ENCODE measurements around the gene GLT8D1. TPM values are rescaled to one million over a fixed set of nuclear protein-coding genes. Genes with fewer than 3 reads are reported as not detected.
A peak's percentile ranks its signal among the peaks of the same experiment; 100 is the strongest.

Gene GLT8D1
- total and polyA plus RNA-seq, 3 experiments from 2014 or later: 34.9 to 60.0 (median 42.4) TPM

DNA sequence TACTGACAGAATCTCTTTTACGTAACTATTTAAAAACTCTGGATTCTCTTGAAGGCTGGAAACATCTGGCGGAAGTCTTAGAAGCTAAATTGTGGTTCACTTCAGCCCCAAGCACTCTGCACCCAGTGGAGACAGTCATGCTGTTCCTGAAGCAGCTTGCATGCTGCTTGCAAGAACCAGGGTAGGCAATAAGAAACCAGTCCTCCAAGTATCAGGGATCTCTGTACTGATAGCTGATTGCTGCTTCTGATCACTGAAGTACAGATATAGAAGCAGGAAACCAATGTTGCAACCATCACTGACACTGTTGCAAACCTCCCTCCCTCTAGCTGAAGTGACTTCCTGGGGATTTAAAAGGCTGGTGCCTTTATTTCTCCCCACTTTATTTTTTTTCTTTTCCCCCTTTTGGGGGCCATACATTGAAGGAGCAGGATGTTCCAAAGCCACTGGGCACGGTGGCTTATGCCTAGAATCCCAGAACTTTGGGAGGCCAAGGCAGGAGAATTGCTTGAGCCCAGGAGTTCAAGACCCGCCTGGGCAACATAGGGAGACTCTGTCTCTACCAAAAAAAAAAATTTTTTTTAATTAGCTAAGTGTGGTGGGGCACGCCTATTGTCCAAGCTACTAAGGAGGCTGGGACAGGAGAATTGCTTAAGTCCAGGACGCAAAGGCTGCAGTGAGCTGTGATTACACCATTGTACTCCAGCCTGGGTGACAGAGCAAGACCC, 15.6 kb upstream of the GLT8D1 start:
- Mint-ChIP-seq H3K4me1 (peaks cover 18 to 23% (median 22%) of the 10 kb centered on the region in 3 donors), H3K27ac (peak overlapping the region; percentile 27 to 88 (median 73)), H3K9me3 (peaks cover 0 to 8% (median 3%) of the 10 kb centered on the region in 5 donors), H3K27me3 (no peaks in the 10 kb centered on the region), H3K4me3 (peak overlapping the region in 4 of 7 donors; percentile 24 to 53 (median 44)), H3K36me3 (peaks cover 7 to 35% (median 16%) of the 10 kb centered on the region in 3 donors)
- peak in 1 of 5 donors; percentile 41 for DNase-seq
- Histone ChIP-seq H3K27me3 (ENCODE audit: insufficient read depth, low read length, poor library complexity, severe bottlenecking) (no peaks in the 10 kb centered on the region), H3K4me3 (ENCODE audit: low read length) (no peak overlapping the region), H3K4me1 (ENCODE audit: insufficient read depth, low read length) (peaks cover 23% of the 10 kb centered on the region), H3K36me3 (ENCODE audit: insufficient read depth, low read length) (no peaks in the 10 kb centered on the region), H3K27ac (ENCODE audit: low read depth, low read length) (no peak overlapping the region), H3K9me3 (ENCODE audit: low read length) (no peaks in the 10 kb centered on the region)
- CTCF ChIA-PET: no interaction called here
- POLR2A ChIA-PET: no interaction called here

GRCh38 chr3:52719618-52720017, 14.0 kb upstream of the GLT8D1 start:
- CTCF ChIA-PET: no interaction called here
- H3K9me3 Mint-ChIP-seq: peaks cover 0 to 8% (median 3%) of the 10 kb centered on the region in 5 donors

DNA sequence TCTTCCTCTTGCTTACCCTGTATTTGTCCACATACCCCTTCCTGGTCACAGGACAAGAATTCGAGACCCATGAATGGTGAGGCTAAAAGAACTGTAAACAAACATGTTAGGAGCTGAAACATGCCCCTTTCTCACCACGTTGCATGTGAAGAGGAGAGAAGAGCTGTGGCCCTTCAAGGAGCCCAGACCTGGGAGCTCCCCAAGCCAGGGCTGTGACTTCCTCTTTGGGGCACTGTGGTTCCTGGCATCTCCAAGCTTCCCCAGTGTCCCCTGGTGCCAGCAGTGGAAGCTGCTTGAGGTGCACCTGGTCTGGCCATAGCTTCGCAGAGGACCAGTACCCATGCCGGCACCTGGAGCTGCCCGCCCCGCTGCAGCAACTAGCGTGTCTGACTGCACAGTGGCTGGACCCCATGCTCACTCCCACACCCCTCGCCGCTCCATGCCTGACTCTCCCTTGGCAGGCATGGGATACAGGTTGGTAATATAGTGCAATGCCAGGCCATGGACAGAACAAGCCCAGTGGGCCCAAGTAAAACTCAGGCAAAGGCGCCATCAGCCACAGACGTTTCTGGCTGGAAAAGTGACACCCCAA, 10.2 kb upstream of the GLT8D1 start:
- Histone ChIP-seq H3K27ac (ENCODE audit: low read depth, low read length) (no peak overlapping the region), H3K36me3 (ENCODE audit: insufficient read depth, low read length) (no peaks in the 10 kb centered on the region), H3K27me3 (ENCODE audit: insufficient read depth, low read length, poor library complexity, severe bottlenecking) (no peaks in the 10 kb centered on the region), H3K9me3 (ENCODE audit: low read length) (no peaks in the 10 kb centered on the region), H3K4me1 (ENCODE audit: insufficient read depth, low read length) (peaks cover 11% of the 10 kb centered on the region), H3K4me3 (ENCODE audit: low read length) (no peak overlapping the region)
- peaks cover 4 to 37% (median 10%) of the 10 kb centered on the region in 3 donors for H3K36me3 Mint-ChIP-seq
- no peak overlapping the region for H3K4me3 Mint-ChIP-seq
- CTCF ChIA-PET: no interaction called here
- no peak for DNase-seq
- peaks cover 0 to 8% (median 3%) of the 10 kb centered on the region in 5 donors for H3K9me3 Mint-ChIP-seq
- H3K4me1 Mint-ChIP-seq: peaks cover 8 to 13% (median 12%) of the 10 kb centered on the region in 3 donors
- H3K27me3 Mint-ChIP-seq: no peaks in the 10 kb centered on the region
- POLR2A ChIA-PET: no interaction called here
- H3K27ac Mint-ChIP-seq: peak overlapping the region in 1 of 8 donors; percentile 30

More at GRCh38 chr3:52719618-52720017, 14.0 kb upstream of the GLT8D1 start:
- H3K9me3 ChIP-seq (ENCODE audit: low read length): no peaks in the 10 kb centered on the region
- POLR2A ChIA-PET: no interaction called here
- no peaks in the 10 kb centered on the region for H3K36me3 ChIP-seq (ENCODE audit: insufficient read depth, low read length)
- no peak for DNase-seq
- Mint-ChIP-seq H3K4me3 (no peak overlapping the region), H3K27me3 (no peaks in the 10 kb centered on the region), H3K36me3 (peaks cover 7 to 35% (median 16%) of the 10 kb centered on the region in 3 donors), H3K27ac (peak overlapping the region in 1 of 8 donors; percentile 62), H3K4me1 (peaks cover 18 to 23% (median 22%) of the 10 kb centered on the region in 3 donors)
- H3K27me3 ChIP-seq (ENCODE audit: insufficient read depth, low read length, poor library complexity, severe bottlenecking): no peaks in the 10 kb centered on the region
- no peak overlapping the region for H3K27ac ChIP-seq (ENCODE audit: low read depth, low read length)
- H3K4me3 ChIP-seq (ENCODE audit: low read length): no peak overlapping the region
- peaks cover 23% of the 10 kb centered on the region for H3K4me1 ChIP-seq (ENCODE audit: insufficient read depth, low read length)

GRCh38 chr3:52714335-52715302, 9.0 kb upstream of the GLT8D1 start:
- no peaks in the 10 kb centered on the region for H3K9me3 ChIP-seq (ENCODE audit: low read length)
- Mint-ChIP-seq H3K36me3 (peaks cover 2 to 34% (median 3%) of the 10 kb centered on the region in 3 donors), H3K4me1 (peaks cover 0 to 4% (median 1%) of the 10 kb centered on the region in 3 donors), H3K27me3 (no peaks in the 10 kb centered on the region), H3K9me3 (peaks cover 0 to 2% (median 1%) of the 10 kb centered on the region in 5 donors), H3K4me3 (no peak overlapping the region), H3K27ac (no peak overlapping the region)
- H3K36me3 ChIP-seq (ENCODE audit: insufficient read depth, low read length): no peaks in the 10 kb centered on the region
- DNase-seq: no peak
- H3K4me3 ChIP-seq (ENCODE audit: low read length): no peak overlapping the region
- H3K4me1 ChIP-seq (ENCODE audit: insufficient read depth, low read length): no peaks in the 10 kb centered on the region
- CTCF ChIA-PET: no interaction called here
- POLR2A ChIA-PET: no interaction called here
- no peaks in the 10 kb centered on the region for H3K27me3 ChIP-seq (ENCODE audit: insufficient read depth, low read length, poor library complexity, severe bottlenecking)
- no peak overlapping the region for H3K27ac ChIP-seq (ENCODE audit: low read depth, low read length)

DNA sequence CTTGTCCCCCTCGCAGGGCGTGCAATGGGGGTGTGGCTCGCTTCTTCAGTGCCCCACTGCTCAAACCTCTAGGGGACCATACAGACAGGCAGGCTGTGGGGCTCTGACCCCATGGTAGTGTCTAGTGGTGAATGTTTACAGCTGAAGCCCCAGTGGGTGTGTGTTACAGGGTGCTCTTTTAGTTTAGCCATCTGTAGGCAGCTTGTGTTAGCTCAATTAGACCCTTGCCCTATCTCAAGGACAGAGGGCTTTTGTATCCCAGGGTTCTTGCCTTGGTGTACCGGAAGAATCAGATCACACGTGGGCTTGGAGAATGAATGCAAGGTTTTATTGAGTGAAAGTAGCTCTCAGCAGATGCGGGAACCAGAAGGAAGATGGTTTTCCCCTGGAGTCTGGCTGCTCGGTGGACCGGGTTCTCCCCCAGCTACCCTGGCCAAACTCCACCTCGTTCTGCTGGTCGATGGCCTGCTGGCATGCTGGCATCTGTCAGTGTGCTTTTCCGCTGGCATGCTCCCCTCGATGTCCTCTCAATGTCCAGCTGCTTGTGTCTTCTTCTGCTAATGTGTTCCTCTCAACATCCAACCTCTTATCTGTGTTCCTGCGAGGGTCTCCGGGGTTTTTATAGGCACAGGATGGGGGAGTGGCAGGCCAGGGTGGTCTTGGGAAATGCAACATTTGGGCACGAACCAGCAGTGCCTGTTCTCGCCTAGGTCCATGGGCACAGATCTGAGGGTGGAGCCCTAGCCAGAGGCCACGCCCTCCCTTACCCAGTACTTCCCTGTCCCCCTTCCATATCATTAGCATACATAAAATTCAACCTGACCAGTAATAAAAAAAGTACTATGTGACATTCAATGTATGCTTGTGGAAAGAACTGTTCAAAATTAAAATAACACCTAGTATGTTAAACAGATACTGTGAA, 7.0 kb upstream of the GLT8D1 start:
- no peak for DNase-seq
- H3K36me3 ChIP-seq (ENCODE audit: insufficient read depth, low read length): peaks cover 9% of the 10 kb centered on the region
- no peak overlapping the region for H3K4me3 Mint-ChIP-seq
- peak overlapping the region in 5 of 8 donors; percentile 2 to 79 (median 64) for H3K27ac Mint-ChIP-seq
- peaks cover 8% of the 10 kb centered on the region for H3K4me1 ChIP-seq (ENCODE audit: insufficient read depth, low read length)
- ChIA-PET CTCF (no interaction called here), POLR2A (no interaction called here)
- no peak overlapping the region for H3K27ac ChIP-seq (ENCODE audit: low read depth, low read length)
- no peaks in the 10 kb centered on the region for H3K9me3 Mint-ChIP-seq
- H3K36me3 Mint-ChIP-seq: peaks cover 0 to 37% (median 0%) of the 10 kb centered on the region in 3 donors
- H3K4me1 Mint-ChIP-seq: peaks cover 6 to 7% (median 7%) of the 10 kb centered on the region in 3 donors
- no peaks in the 10 kb centered on the region for H3K9me3 ChIP-seq (ENCODE audit: low read length)
- H3K27me3 Mint-ChIP-seq: no peaks in the 10 kb centered on the region
- H3K4me3 ChIP-seq (ENCODE audit: low read length): no peak overlapping the region
- no peaks in the 10 kb centered on the region for H3K27me3 ChIP-seq (ENCODE audit: insufficient read depth, low read length, poor library complexity, severe bottlenecking)

DNA sequence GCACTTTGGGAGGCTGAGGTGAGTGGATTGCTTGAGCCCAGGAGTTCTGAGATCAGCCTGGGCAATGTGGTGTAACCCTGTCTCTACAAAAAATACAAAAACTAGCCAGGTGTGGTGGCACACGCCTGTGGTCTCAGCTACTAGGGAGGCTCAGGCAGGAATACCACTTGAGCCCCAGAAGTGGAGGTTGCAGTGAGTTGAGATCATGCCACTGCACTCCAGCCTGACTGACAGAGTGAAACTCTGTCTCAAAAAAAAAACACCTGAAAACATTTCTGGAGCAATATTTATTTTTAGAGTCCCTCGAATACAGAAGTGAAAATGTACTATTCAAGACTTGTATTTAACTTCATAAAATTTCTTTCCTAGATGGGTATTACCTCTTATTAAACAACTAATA, 4.9 kb upstream of the GLT8D1 start:
- peaks cover 9% of the 10 kb centered on the region for H3K36me3 ChIP-seq (ENCODE audit: insufficient read depth, low read length)
- H3K27ac Mint-ChIP-seq: peak overlapping the region in 4 of 8 donors; percentile 27 to 51 (median 41)
- no peak overlapping the region for H3K4me3 Mint-ChIP-seq
- ChIA-PET POLR2A (no interaction called here), CTCF (no interaction called here)
- H3K36me3 Mint-ChIP-seq: peaks cover 0 to 41% (median 0%) of the 10 kb centered on the region in 3 donors
- no peak for DNase-seq
- H3K4me3 ChIP-seq (ENCODE audit: low read length): no peak overlapping the region
- H3K4me1 Mint-ChIP-seq: peaks cover 18 to 23% (median 18%) of the 10 kb centered on the region in 3 donors
- H3K27me3 ChIP-seq (ENCODE audit: insufficient read depth, low read length, poor library complexity, severe bottlenecking): no peaks in the 10 kb centered on the region
- H3K4me1 ChIP-seq (ENCODE audit: insufficient read depth, low read length): peaks cover 19% of the 10 kb centered on the region
- no peaks in the 10 kb centered on the region for H3K9me3 ChIP-seq (ENCODE audit: low read length)
- no peak overlapping the region for H3K27ac ChIP-seq (ENCODE audit: low read depth, low read length)
- no peaks in the 10 kb centered on the region for H3K9me3 Mint-ChIP-seq
- no peaks in the 10 kb centered on the region for H3K27me3 Mint-ChIP-seq

DNA sequence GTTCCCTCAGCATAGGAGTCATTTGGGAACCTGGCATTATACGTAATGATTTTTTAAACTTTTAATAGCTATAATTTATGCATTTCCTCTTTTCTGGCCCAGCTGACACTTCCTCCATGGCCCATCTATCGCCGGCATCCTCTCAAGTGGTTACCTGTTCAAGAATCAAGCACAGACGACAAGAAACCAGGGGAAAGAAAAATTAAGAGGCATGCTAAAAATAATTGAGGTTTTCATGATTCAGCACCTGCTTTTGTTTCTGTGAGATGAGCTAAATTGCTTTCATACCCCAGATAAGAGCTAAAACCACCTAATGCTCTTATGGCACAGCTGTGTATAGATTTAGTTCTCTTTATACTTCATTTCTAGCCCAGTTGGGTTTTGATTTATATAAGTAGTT, 2.0 kb upstream of the GLT8D1 start:
- no peaks in the 10 kb centered on the region for H3K27me3 Mint-ChIP-seq
- H3K27ac Mint-ChIP-seq: peak overlapping the region; percentile 65 to 99 (median 83)
- H3K9me3 Mint-ChIP-seq: no peaks in the 10 kb centered on the region
- ChIA-PET CTCF (no interaction called here), POLR2A (interaction anchor here (0.6 kb wide), 1 partner anchor 15 kb away, joined by 3 read pairs; no protein-coding TSS in a partner anchor)
- no peak for DNase-seq
- Histone ChIP-seq H3K27me3 (ENCODE audit: insufficient read depth, low read length, poor library complexity, severe bottlenecking) (no peaks in the 10 kb centered on the region), H3K9me3 (ENCODE audit: low read length) (no peaks in the 10 kb centered on the region), H3K4me3 (ENCODE audit: low read length) (no peak overlapping the region), H3K4me1 (ENCODE audit: insufficient read depth, low read length) (peaks cover 34% of the 10 kb centered on the region), H3K27ac (ENCODE audit: low read depth, low read length) (no peak overlapping the region), H3K36me3 (ENCODE audit: insufficient read depth, low read length) (peaks cover 9% of the 10 kb centered on the region)
- peaks cover 0 to 40% (median 0%) of the 10 kb centered on the region in 3 donors for H3K36me3 Mint-ChIP-seq
- H3K4me1 Mint-ChIP-seq: peaks cover 29 to 41% (median 37%) of the 10 kb centered on the region in 3 donors
- peak overlapping the region; percentile 67 to 81 (median 74) for H3K4me3 Mint-ChIP-seq
